ENCODE measurements around the gene TNF. TPM values are rescaled to one million over a fixed set of nuclear protein-coding genes. Genes with fewer than 3 reads are reported as not detected.
A peak's percentile ranks its signal among the peaks of the same experiment; 100 is the strongest.

Gene TNF
- polyA plus RNA-seq, 3 donors: 7.1 to 13.7 (median 9.6) TPM

- Mint-ChIP-seq H3K4me1 (peaks cover 84% of the 10 kb centered on the region), H3K9me3 (peaks cover 0 to 4% (median 0%) of the 10 kb centered on the region in 7 donors), H3K27me3 (ENCODE audit: low read depth in 3 of 3) (peaks cover 0 to 4% (median 3%) of the 10 kb centered on the region in 3 donors), H3K27ac (peak overlapping the region; percentile 84 to 97 (median 95)), H3K4me3 (peak overlapping the region; percentile 97 to 98), H3K36me3 (peaks cover 32 to 36% of the 10 kb centered on the region in 2 donors)
- H3K36me3 ChIP-seq (replicated peaks in 1 of 2; ENCODE audit: control insufficient read depth in 1 of 2, insufficient read depth in 2 of 2, low read length in 2 of 2): peaks cover 12 to 23% of the 10 kb centered on the region in 2 donors
- no peaks in the 10 kb centered on the region for H3K9me3 ChIP-seq (replicated peaks in 1 of 2; ENCODE audit: control insufficient read depth in 1 of 2, insufficient read depth in 1 of 2, low read length in 2 of 2)
- peaks cover 34% of the 10 kb centered on the region for H4K20me1 ChIP-seq (ENCODE audit: insufficient read depth, low read length)
- 2% methylated on average over 7 of the region's 9 CpGs for WGBS (ENCODE audit: insufficient coverage)
- H3K27me3 ChIP-seq (ENCODE audit: control insufficient read depth in 2 of 2, insufficient read depth in 2 of 2, low read length in 2 of 2): no peaks in the 10 kb centered on the region
- peak; percentile 61 to 80 (median 73) for DNase-seq
- peaks cover 70 to 84% of the 10 kb centered on the region in 2 donors for H3K4me1 ChIP-seq (ENCODE audit: control insufficient read depth in 1 of 2, insufficient read depth in 2 of 2, low read length in 2 of 2)
- peak overlapping the region; percentile 38 for H2AFZ ChIP-seq (ENCODE audit: insufficient read depth, low read depth, low read length, poor library complexity, severe bottlenecking)
- H3K4me3 ChIP-seq (replicated peaks in 1 of 3; ENCODE audit: low read depth in 2 of 3, low read length in 3 of 3): peak overlapping the region; percentile 61 to 98 (median 92)
- peak overlapping the region; percentile 99 for H3K4me2 ChIP-seq (replicated peaks; ENCODE audit: extremely low read depth, low read length, poor library complexity, severe bottlenecking)
- H3K79me2 ChIP-seq (ENCODE audit: insufficient read depth, low read length): peaks cover 66% of the 10 kb centered on the region
- peak overlapping the region; percentile 73 for H3K9ac ChIP-seq (ENCODE audit: insufficient read depth, low read length, poor library complexity, severe bottlenecking)
- intact Hi-C loops (cut with micrococcal nuclease): loop anchor here in 1 of 2 donors (2.0 kb wide), 1 partner anchor 28 kb away; no protein-coding TSS in a partner anchor
- TF ChIP-seq CTCF (IDR thresholded peaks at IDR 0.05): no peak
- H3K27ac ChIP-seq (ENCODE audit: low read depth in 1 of 2, low read length in 2 of 2): peak overlapping the region; percentile 80 to 85
Measured at GRCh38 chr6:31586599-31587281, 11.4 kb downstream of the TNF start.

- Histone ChIP-seq H3K4me2 (replicated peaks; ENCODE audit: extremely low read depth, low read length, poor library complexity, severe bottlenecking) (peak overlapping the region; percentile 99), H4K20me1 (ENCODE audit: insufficient read depth, low read length) (peaks cover 34% of the 10 kb centered on the region), H3K4me1 (ENCODE audit: control insufficient read depth in 1 of 2, insufficient read depth in 2 of 2, low read length in 2 of 2) (peaks cover 61 to 77% of the 10 kb centered on the region in 2 donors), H3K4me3 (replicated peaks in 1 of 3; ENCODE audit: low read depth in 2 of 3, low read length in 3 of 3) (peak overlapping the region; percentile 61 to 98 (median 92)), H3K27ac (ENCODE audit: low read depth in 1 of 2, low read length in 2 of 2) (peak overlapping the region; percentile 80 to 85), H3K27me3 (ENCODE audit: control insufficient read depth in 2 of 2, insufficient read depth in 2 of 2, low read length in 2 of 2) (no peaks in the 10 kb centered on the region), H2AFZ (ENCODE audit: insufficient read depth, low read depth, low read length, poor library complexity, severe bottlenecking) (peak overlapping the region; percentile 31), H3K36me3 (replicated peaks in 1 of 2; ENCODE audit: control insufficient read depth in 1 of 2, insufficient read depth in 2 of 2, low read length in 2 of 2) (peaks cover 12 to 23% of the 10 kb centered on the region in 2 donors), H3K9me3 (replicated peaks in 1 of 2; ENCODE audit: control insufficient read depth in 1 of 2, insufficient read depth in 1 of 2, low read length in 2 of 2) (no peaks in the 10 kb centered on the region), H3K79me2 (ENCODE audit: insufficient read depth, low read length) (peaks cover 52% of the 10 kb centered on the region), H3K9ac (ENCODE audit: insufficient read depth, low read length, poor library complexity, severe bottlenecking) (peak overlapping the region; percentile 73)
- TF ChIP-seq CTCF (IDR thresholded peaks at IDR 0.05): no peak
- peaks cover 0 to 6% (median 3%) of the 10 kb centered on the region in 3 donors for H3K27me3 Mint-ChIP-seq (ENCODE audit: low read depth in 3 of 3)
- 22% methylated on average over 11 of the region's 12 CpGs for WGBS (ENCODE audit: insufficient coverage)
- H3K27ac Mint-ChIP-seq: peak overlapping the region; percentile 72 to 97 (median 91)
- DNase-seq: peak in 1 of 3 donors; percentile 8
- H3K9me3 Mint-ChIP-seq: peaks cover 0 to 4% (median 0%) of the 10 kb centered on the region in 7 donors
- peak overlapping the region; percentile 97 to 98 for H3K4me3 Mint-ChIP-seq
- H3K36me3 Mint-ChIP-seq: peaks cover 32 to 33% of the 10 kb centered on the region in 2 donors
- intact Hi-C loops (cut with micrococcal nuclease): loop anchor here in 1 of 2 donors (2.0 kb wide), 1 partner anchor 29 kb away; no protein-coding TSS in a partner anchor
- H3K4me1 Mint-ChIP-seq: peaks cover 80% of the 10 kb centered on the region
Measured at GRCh38 chr6:31587791-31588777, 12.7 kb downstream of the TNF start.
